ENCODE data around the gene SSB.

- TF ChIP-seq, protein P1, sequence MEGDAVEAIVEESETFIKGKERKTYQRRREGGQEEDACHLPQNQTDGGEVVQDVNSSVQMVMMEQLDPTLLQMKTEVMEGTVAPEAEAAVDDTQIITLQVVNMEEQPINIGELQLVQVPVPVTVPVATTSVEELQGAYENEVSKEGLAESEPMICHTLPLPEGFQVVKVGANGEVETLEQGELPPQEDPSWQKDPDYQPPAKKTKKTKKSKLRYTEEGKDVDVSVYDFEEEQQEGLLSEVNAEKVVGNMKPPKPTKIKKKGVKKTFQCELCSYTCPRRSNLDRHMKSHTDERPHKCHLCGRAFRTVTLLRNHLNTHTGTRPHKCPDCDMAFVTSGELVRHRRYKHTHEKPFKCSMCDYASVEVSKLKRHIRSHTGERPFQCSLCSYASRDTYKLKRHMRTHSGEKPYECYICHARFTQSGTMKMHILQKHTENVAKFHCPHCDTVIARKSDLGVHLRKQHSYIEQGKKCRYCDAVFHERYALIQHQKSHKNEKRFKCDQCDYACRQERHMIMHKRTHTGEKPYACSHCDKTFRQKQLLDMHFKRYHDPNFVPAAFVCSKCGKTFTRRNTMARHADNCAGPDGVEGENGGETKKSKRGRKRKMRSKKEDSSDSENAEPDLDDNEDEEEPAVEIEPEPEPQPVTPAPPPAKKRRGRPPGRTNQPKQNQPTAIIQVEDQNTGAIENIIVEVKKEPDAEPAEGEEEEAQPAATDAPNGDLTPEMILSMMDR (IDR thresholded peaks at IDR 0.05; ENCODE audit: low read length), result no peak
- no peak for TF ChIP-seq EZH2 (optimal IDR thresholded peaks at IDR 0.05; ENCODE audit: low read depth, low read length)
Observed at GRCh38 chr2:169840747-169841142, 42.1 kb downstream of the SSB start.
